NB4 (cell line): Measurements from ENCODE around the gene PARP8.

Experiments
- CTCF ChIP-seq: IDR thresholded peaks from one replicate; pipeline ENCODE4 v1.5.1; 2012; ENCODE audit warnings: low read depth, low read length
- POLR2A ChIP-seq: IDR thresholded peaks from 2 replicates; pipeline ENCODE4 v1.6.1; 2011; ENCODE audit warnings: mild to moderate bottlenecking; ENCODE audit not compliant: insufficient read length; ENCODE audit errors: extremely low read depth
- TF ChIP-seq, protein P1 (sequence below): IDR thresholded peaks from 2 replicates; pipeline ENCODE4 v1.6.1; 2011; ENCODE audit warnings: low read depth, low read length

DNA sequence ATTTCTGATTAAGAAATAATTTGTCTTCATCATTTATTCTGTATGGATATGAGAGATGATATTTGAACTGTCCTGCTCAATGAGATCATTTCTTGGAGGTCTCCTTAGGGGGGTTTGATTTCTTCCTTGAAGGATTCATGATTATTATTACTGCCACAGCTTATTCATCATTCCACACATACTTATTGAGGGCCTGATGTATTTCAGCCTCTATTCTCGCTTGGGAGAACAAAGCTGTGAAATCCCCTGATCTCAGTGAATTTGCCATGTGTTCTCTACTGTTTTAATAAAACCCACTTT lies 36.9 kb downstream of the PARP8 start:
- TF ChIP-seq POLR2A = no peak
- no peak for TF ChIP-seq CTCF
- TF ChIP-seq, protein P1, sequence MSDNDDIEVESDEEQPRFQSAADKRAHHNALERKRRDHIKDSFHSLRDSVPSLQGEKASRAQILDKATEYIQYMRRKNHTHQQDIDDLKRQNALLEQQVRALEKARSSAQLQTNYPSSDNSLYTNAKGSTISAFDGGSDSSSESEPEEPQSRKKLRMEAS = no peak
